Memory B cell (primary cell): Measurements from ENCODE around the gene ARL3.
A peak's percentile ranks its signal among the peaks of the same experiment; 100 is the strongest.
"Not testable (repeated sequence)": the region's sequence is repeated elsewhere in the genome, so short reads cannot be mapped to it uniquely, and the experiment has no call there.

ENCODE experiments used
- ATAC-seq: fragments of 150-1000 bp; cut with Tn5 transposase; 2 replicates; pipeline ENCODE4 v1.10.0; 2021; ENCODE audit warnings: low read depth, mild to moderate bottlenecking, moderate library complexity
- DNase-seq, 2 donors: peaks; one replicate each; pipeline ENCODE4 v3.0.0; 2022; ENCODE audit warnings: low spot score in 2 of 2
- H3K27ac Mint-ChIP-seq: one replicate; pipeline ENCODE4 v1.8.0; 2022; ENCODE audit warnings: mild to moderate bottlenecking, moderate library complexity, mixed read lengths
- H3K27me3 Mint-ChIP-seq: one replicate; pipeline ENCODE4 v1.8.0; 2022; ENCODE audit warnings: mixed read lengths
- H3K36me3 Mint-ChIP-seq: one replicate; pipeline ENCODE4 v1.8.0; 2022; ENCODE audit warnings: mild to moderate bottlenecking, mixed read lengths
- H3K4me1 Mint-ChIP-seq: one replicate; pipeline ENCODE4 v1.8.0; 2022; ENCODE audit warnings: mixed read lengths
- H3K4me3 Mint-ChIP-seq: one replicate; pipeline ENCODE4 v1.8.0; 2022; ENCODE audit warnings: mild to moderate bottlenecking, moderate library complexity, mixed read lengths
- H3K9me3 Mint-ChIP-seq: one replicate; pipeline ENCODE4 v1.8.0; 2022; ENCODE audit warnings: mixed read lengths

The ARL3 gene

GRCh38 chr10:102744374-102745051, 30.3 kb upstream of the ARL3 start:
- ATAC-seq (no peak), DNase-seq (no peak)
- no peaks in the 10 kb centered on the region for H3K27me3 Mint-ChIP-seq
- peaks cover 1% of the 10 kb centered on the region for H3K9me3 Mint-ChIP-seq
- peaks cover 9% of the 10 kb centered on the region for H3K36me3 Mint-ChIP-seq
- H3K27ac Mint-ChIP-seq: peak overlapping the region; percentile 92
- H3K4me3 Mint-ChIP-seq: peak overlapping the region; percentile 96
- H3K4me1 Mint-ChIP-seq: peaks cover 31% of the 10 kb centered on the region

DNA sequence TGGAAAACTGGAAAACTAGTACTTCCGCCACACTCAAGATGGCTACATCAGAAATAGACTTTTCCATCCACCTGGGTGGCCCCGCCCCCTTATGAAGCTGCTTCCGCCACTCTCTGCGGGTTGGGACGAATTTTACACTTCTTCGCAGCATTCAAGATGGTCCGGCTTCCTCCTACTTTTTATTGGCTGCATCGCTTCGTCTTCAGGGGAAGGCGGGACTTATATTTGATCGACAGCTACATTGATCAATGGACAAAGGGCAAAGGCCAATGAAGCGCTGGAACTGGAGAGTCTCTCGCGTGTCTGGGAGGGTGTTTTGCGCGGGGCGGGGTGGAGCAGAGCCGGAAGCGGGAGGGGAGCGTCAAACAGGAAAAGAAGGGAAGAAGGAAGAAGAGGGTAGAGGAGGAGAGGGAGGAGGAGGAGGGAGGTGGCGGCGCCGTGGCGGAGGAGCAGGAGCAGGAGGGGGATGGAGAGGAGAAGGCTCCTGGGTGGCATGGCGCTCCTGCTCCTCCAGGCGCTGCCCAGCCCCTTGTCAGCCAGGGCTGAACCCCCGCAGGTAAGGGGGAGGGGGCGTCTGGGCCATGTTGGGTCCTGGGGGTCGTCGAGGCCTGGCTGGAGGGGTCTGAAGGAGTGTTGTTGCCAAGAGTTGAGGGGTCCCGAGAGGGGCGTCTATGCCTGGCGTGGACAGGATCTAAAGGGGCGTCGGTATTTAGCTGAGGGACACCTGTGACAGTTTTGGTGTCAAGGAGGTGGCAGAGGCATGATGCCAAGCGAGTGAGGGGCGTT, 29.6 kb upstream of the ARL3 start, which contains the start of gene WBP1L:
TSS of gene WBP1L (plus strand) at position 361 of the 786 bp plus-strand sequence. CDS start at position 467, 106 bp downstream.
- ATAC-seq: peak; percentile 95
- peak within 1 kb of the TSS; percentile 92 for H3K27ac Mint-ChIP-seq
- DNase-seq: peak; percentile 87 to 96
- peaks cover 1% of the 10 kb centered on the region for H3K9me3 Mint-ChIP-seq
- H3K36me3 Mint-ChIP-seq: peaks cover 8% of the 10 kb centered on the region
- H3K4me3 Mint-ChIP-seq: peak within 1 kb of the TSS; percentile 96
- no peaks in the 10 kb centered on the region for H3K27me3 Mint-ChIP-seq
- peaks cover 29% of the 10 kb centered on the region for H3K4me1 Mint-ChIP-seq

- Mint-ChIP-seq H3K27me3 (no peaks in the 10 kb centered on the region), H3K27ac (peak overlapping the region; percentile 92), H3K4me3 (peak overlapping the region; percentile 96), H3K4me1 (peaks cover 22% of the 10 kb centered on the region), H3K36me3 (peaks cover 2% of the 10 kb centered on the region), H3K9me3 (peaks cover 1% of the 10 kb centered on the region)
- DNase-seq (no peak), ATAC-seq (no peak)
These were observed 28.9 kb upstream of the ARL3 start for GRCh38 chr10:102743078-102743587.

DNA sequence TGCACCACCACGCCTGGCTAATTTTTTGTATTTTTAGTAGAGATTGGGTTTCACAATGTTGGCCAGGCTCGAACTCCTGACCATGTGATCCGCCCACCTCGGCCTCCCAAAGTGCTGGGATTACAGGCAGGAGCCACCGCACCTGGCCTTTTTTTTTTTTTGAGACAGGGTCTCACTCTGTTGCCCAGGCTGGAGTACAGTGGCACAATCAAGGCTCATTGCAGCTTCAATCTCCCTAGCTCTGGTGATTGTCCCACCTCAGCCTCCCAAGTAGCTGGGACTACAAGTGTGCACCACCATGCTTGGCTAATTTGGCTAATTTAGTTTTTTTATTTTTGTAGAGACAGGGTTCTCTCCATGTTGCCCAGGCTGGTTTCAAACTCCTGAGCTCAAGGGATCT, 28.1 kb upstream of the ARL3 start:
- H3K4me1 Mint-ChIP-seq: peaks cover 22% of the 10 kb centered on the region
- not testable (repeated sequence) for H3K36me3 Mint-ChIP-seq, H3K27me3 Mint-ChIP-seq, DNase-seq, H3K9me3 Mint-ChIP-seq, ATAC-seq, H3K27ac Mint-ChIP-seq
- H3K4me3 Mint-ChIP-seq: peak overlapping the region; percentile 33

DNA sequence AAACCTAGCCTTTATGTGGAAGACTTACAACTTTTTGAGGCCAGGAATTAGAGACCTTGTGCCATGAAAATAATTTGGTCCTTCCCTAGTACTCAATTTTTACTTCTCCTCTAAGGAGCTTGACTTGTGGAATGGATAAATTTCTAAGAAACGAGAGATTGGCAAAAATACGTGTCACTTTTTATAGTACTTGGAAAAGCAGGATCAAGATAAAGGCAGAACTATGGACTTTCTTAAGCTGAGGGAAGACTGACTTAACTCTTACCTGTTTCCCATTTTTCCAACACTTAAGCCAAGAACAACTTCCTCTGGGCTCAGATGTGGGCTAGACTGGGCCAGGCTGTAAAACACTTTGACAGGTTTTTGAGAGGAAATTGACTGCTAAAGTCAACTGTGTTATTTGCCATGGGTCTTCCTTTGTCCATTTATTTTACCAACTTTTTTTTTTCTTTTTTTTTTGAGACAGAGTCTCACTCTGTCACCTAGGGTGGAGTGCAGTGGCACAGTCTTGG, 27.6 kb upstream of the ARL3 start:
- no peak overlapping the region for H3K27ac Mint-ChIP-seq
- DNase-seq: no peak
- peaks cover 1% of the 10 kb centered on the region for H3K9me3 Mint-ChIP-seq
- no peak for ATAC-seq
- H3K36me3 Mint-ChIP-seq: peaks cover 1% of the 10 kb centered on the region
- peaks cover 22% of the 10 kb centered on the region for H3K4me1 Mint-ChIP-seq
- H3K27me3 Mint-ChIP-seq: no peaks in the 10 kb centered on the region
- H3K4me3 Mint-ChIP-seq: no peak overlapping the region

- DNase-seq: no peak
- H3K27ac Mint-ChIP-seq: no peak overlapping the region
- peaks cover 14% of the 10 kb centered on the region for H3K4me1 Mint-ChIP-seq
- no peak for ATAC-seq
- no peak overlapping the region for H3K4me3 Mint-ChIP-seq
- H3K36me3 Mint-ChIP-seq: peaks cover 4% of the 10 kb centered on the region
- peaks cover 1% of the 10 kb centered on the region for H3K9me3 Mint-ChIP-seq
- no peaks in the 10 kb centered on the region for H3K27me3 Mint-ChIP-seq
These were observed 26.0 kb upstream of the ARL3 start for GRCh38 chr10:102740229-102740628.

DNA sequence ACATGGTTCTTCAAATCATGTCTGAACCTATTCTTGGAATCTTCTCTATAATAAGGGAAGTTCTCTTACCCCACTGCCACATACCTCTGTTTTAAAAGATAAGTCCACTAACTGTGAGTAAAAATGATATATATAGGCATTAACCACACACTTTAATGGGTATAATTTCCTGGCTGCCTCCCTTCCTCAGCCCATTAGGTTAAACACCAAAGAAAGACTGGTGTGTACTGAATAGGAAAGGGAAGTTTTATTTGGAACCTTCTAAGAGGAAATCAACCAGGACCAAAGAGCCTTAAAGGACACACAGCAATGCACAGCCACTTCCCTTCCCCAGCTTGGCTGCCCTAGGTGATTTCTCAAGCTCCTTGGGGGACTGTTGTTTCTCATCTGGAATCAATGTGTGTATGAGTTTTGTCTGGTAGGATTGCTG, 24.5 kb upstream of the ARL3 start:
- Mint-ChIP-seq H3K27me3 (no peaks in the 10 kb centered on the region), H3K27ac (peak overlapping the region; percentile 35), H3K9me3 (peaks cover 1% of the 10 kb centered on the region), H3K36me3 (peaks cover 9% of the 10 kb centered on the region), H3K4me3 (no peak overlapping the region), H3K4me1 (peaks cover 7% of the 10 kb centered on the region)
- ATAC-seq (no peak), DNase-seq (no peak)

DNA sequence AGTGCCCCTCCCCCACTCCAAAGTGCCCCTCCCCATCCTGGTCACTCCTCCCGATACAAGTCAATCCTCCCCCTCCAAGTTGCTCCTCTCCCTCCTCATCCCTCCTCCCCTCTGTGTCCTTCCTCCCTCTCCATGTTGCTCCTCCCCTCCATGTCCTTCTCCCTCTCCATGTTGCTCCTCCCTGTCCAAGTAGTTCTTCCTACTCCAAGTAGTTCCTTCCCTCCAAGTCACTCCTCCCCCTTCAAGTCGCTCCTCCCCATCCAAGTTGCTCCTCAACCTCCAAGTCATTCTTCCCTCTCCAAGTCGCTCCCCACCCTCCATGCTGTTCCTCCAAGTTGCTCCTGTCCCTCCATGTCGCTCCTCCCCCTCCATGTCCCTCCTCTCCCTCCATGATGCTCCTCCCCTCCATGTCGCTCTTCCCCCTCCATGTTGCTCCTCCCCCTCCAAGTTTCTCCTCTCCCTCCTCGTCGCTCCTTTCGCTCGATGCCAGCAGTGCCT, 20.9 kb upstream of the ARL3 start:
- no peak overlapping the region for H3K4me3 Mint-ChIP-seq
- ATAC-seq (no peak), DNase-seq (no peak)
- H3K4me1 Mint-ChIP-seq: no peaks in the 10 kb centered on the region
- H3K27me3 Mint-ChIP-seq: no peaks in the 10 kb centered on the region
- no peaks in the 10 kb centered on the region for H3K9me3 Mint-ChIP-seq
- peaks cover 11% of the 10 kb centered on the region for H3K36me3 Mint-ChIP-seq
- H3K27ac Mint-ChIP-seq: peak overlapping the region; percentile 10

DNA sequence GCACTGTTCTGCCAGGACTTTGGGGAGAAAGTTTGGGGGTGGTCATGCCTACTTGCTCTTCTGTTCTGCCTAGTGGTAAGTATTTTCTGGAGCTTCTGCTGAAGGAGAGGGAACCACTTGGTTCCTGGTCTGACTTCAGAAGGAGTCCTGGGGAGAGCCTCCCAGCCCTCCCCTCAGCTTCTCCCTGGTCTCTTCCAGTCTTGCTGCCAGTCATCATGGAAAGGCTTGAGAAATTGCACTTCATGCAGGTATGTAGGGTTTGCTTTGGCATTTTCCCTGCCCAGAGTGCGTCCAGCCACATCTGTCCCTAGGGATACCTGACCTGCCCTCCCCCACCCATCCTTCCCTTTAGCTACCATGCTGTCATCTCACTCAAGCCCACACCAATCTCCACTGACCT, 18.5 kb upstream of the ARL3 start:
- no peak overlapping the region for H3K4me3 Mint-ChIP-seq
- DNase-seq (no peak), ATAC-seq (no peak)
- H3K9me3 Mint-ChIP-seq: no peaks in the 10 kb centered on the region
- H3K27ac Mint-ChIP-seq: no peak overlapping the region
- H3K4me1 Mint-ChIP-seq: peaks cover 2% of the 10 kb centered on the region
- no peaks in the 10 kb centered on the region for H3K27me3 Mint-ChIP-seq
- peaks cover 12% of the 10 kb centered on the region for H3K36me3 Mint-ChIP-seq

- no peaks in the 10 kb centered on the region for H3K9me3 Mint-ChIP-seq
- H3K4me1 Mint-ChIP-seq: peaks cover 2% of the 10 kb centered on the region
- no peak overlapping the region for H3K4me3 Mint-ChIP-seq
- ATAC-seq (no peak), DNase-seq (no peak)
- H3K27me3 Mint-ChIP-seq: no peaks in the 10 kb centered on the region
- H3K36me3 Mint-ChIP-seq: peaks cover 18% of the 10 kb centered on the region
- H3K27ac Mint-ChIP-seq: no peak overlapping the region
These were observed 17.1 kb upstream of the ARL3 start for GRCh38 chr10:102731222-102731800.

GRCh38 chr10:102729029-102730026, 15.1 kb upstream of the ARL3 start:
- DNase-seq: peak; percentile 34 to 42
- peaks cover 15% of the 10 kb centered on the region for H3K36me3 Mint-ChIP-seq
- H3K27me3 Mint-ChIP-seq: no peaks in the 10 kb centered on the region
- no peak overlapping the region for H3K4me3 Mint-ChIP-seq
- no peak overlapping the region for H3K27ac Mint-ChIP-seq
- ATAC-seq: peak; percentile 59
- H3K9me3 Mint-ChIP-seq: no peaks in the 10 kb centered on the region
- H3K4me1 Mint-ChIP-seq: peaks cover 2% of the 10 kb centered on the region

DNA sequence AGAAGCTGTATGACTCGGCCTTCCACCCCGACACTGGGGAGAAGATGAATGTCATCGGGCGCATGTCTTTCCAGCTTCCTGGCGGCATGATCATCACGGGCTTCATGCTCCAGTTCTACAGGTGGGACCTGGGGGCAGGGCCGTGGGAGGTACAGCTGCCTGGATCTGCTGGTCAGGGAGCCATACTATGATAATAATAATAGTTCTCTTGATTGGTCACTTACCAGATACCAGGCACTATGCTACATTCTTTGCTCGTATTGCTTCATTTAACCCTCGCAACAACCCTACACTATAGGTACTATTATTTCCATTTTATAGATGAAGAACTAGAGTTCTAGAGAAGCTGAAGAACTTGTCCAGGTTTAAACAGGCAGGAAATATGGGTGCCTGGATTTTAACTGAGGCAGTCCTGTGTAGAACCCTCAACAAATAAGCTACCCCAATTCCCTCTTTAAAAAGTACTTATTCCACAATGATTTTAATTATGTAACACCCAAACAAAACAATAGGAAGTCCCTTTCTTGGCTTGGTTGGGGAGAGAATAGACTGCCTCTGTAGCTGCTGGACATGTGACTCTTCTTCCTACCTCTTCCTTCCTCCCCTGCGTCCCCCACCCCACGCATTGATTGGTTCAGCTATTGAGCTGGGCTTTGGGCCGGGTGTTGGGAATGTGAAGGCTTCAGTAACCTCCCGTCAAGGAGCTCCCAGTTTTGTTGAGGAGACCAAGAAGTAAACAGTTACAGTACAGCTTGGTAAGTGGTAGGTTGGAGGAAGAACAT, 13.0 kb upstream of the ARL3 start:
- DNase-seq (no peak), ATAC-seq (no peak)
- no peak overlapping the region for H3K27ac Mint-ChIP-seq
- H3K9me3 Mint-ChIP-seq: no peaks in the 10 kb centered on the region
- H3K4me3 Mint-ChIP-seq: no peak overlapping the region
- H3K36me3 Mint-ChIP-seq: peaks cover 18% of the 10 kb centered on the region
- no peaks in the 10 kb centered on the region for H3K27me3 Mint-ChIP-seq
- peaks cover 2% of the 10 kb centered on the region for H3K4me1 Mint-ChIP-seq
